IMR-90 (cell line): ENCODE data around the gene NFE2L2. TPM values are rescaled to one million over a fixed set of nuclear protein-coding genes. Genes with fewer than 3 reads are reported as not detected.
A peak's percentile ranks its signal among the peaks of the same experiment; 100 is the strongest.

Source experiments
- ATAC-seq: fragments of 200-7000 bp; cut with Tn5 transposase; 2 replicates; pipeline ENCODE4 v1.9.1; 2020; ENCODE audit warnings: low read depth, mild to moderate bottlenecking, moderate library complexity
- BruUV-seq: library from RNA; stranded (reverse); fragments of 400-500 nt; replicated peaks from 2 replicates; lab custom pipeline; 2021; lab: Mats Ljungman, UMichigan
- CTCF ChIA-PET: fragments of 300-600 bp; formaldehyde crosslinking; extraction: SDS; loops from one replicate; lab custom pipeline; 2021; ENCODE audit warnings: antibody characterized with exemption; lab: Yijun Ruan, JAX
- POLR2A ChIA-PET: fragments of 300-600 bp; sonication (Branson Sonifier 250); formaldehyde crosslinking; loops from one replicate; lab custom pipeline; 2022; ENCODE audit warnings: antibody characterized with exemption; ENCODE audit not compliant: unreplicated experiment; lab: Charles Lee
- DNase-seq: peaks from one replicate; pipeline ENCODE4 v3.0.0; 2013
- H2AFZ ChIP-seq: replicated peaks from 2 replicates; pipeline ENCODE3; 2013; ENCODE audit warnings: low read length, mild to moderate bottlenecking; ENCODE audit not compliant: poor library complexity
- H2AK5ac ChIP-seq: 2 replicates; pipeline ENCODE4 v1.6.1; 2013; ENCODE audit warnings: low read depth, low read length, inconsistent platforms
- H2AK9ac ChIP-seq: replicated peaks from 2 replicates; pipeline ENCODE3; 2013; ENCODE audit warnings: mild to moderate bottlenecking, low read depth, low read length, moderate library complexity; ENCODE audit not compliant: poor library complexity
- H2BK120ac ChIP-seq: 2 replicates; pipeline ENCODE4 v1.6.1; 2013; ENCODE audit warnings: low read depth, low read length, inconsistent platforms
- H2BK15ac ChIP-seq: 3 replicates; pipeline ENCODE4 v1.6.1; 2013; ENCODE audit warnings: low read depth, low read length, inconsistent platforms
- H2BK20ac ChIP-seq: 2 replicates; pipeline ENCODE4 v1.6.1; 2013; ENCODE audit warnings: low read depth, mild to moderate bottlenecking, inconsistent platforms, low read length, moderate library complexity
- H2BK5ac ChIP-seq: 2 replicates; pipeline ENCODE4 v1.6.1; 2013; ENCODE audit warnings: mild to moderate bottlenecking, low read depth, low read length, inconsistent platforms; ENCODE audit not compliant: poor library complexity, severe bottlenecking
- H3K14ac ChIP-seq: replicated peaks from 2 replicates; pipeline ENCODE4 v1.6.1; 2013; ENCODE audit warnings: low read depth, low read length, inconsistent platforms
- H3K18ac ChIP-seq: 2 replicates; pipeline ENCODE4 v1.6.1; 2013; ENCODE audit warnings: low read depth, low read length, control low read depth
- H3K23ac ChIP-seq: 2 replicates; pipeline ENCODE4 v1.6.1; 2013; ENCODE audit warnings: low read depth, low read length, inconsistent platforms
- H3K27ac ChIP-seq: 2 replicates; pipeline ENCODE4 v1.5.1; 2013; ENCODE audit warnings: mild to moderate bottlenecking, control low read depth, low read length; ENCODE audit not compliant: insufficient read depth
- H3K27me3 ChIP-seq: 2 replicates; pipeline ENCODE4 v1.6.1; 2013; ENCODE audit warnings: low read length; ENCODE audit not compliant: control insufficient read depth, insufficient read depth
- H3K36me3 ChIP-seq: 2 replicates; pipeline ENCODE4 v1.6.1; 2013; ENCODE audit warnings: low read length, mixed read lengths; ENCODE audit not compliant: control insufficient read depth, insufficient read depth
- H3K4ac ChIP-seq: 2 replicates; pipeline ENCODE4 v1.6.1; 2013; ENCODE audit warnings: low read depth, low read length, inconsistent platforms
- H3K4me1 ChIP-seq: 2 replicates; pipeline ENCODE4 v1.6.1; 2013; ENCODE audit warnings: low read length, mixed read lengths; ENCODE audit not compliant: control insufficient read depth, insufficient read depth
- H3K4me2 ChIP-seq: 2 replicates; pipeline ENCODE4 v1.6.1; 2013; ENCODE audit warnings: low read depth, mild to moderate bottlenecking, control low read depth, low read length, moderate library complexity
- H3K4me3 ChIP-seq: 2 replicates; pipeline ENCODE4 v1.5.1; 2013; ENCODE audit warnings: low read depth, mild to moderate bottlenecking, control low read depth, low read length, moderate library complexity; ENCODE audit not compliant: insufficient read depth
- H3K56ac ChIP-seq: 2 replicates; pipeline ENCODE4 v1.6.1; 2013; ENCODE audit warnings: low read length, inconsistent platforms; ENCODE audit not compliant: insufficient read depth; ENCODE audit errors: extremely low read depth
- H3K79me1 ChIP-seq, 2 experiments: 2 replicates each; pipeline ENCODE4 v1.6.1; 2013; ENCODE audit warnings: low read length in 2 of 2, inconsistent platforms in 1 of 2, low read depth in 1 of 2
- H3K9ac ChIP-seq: 2 replicates; pipeline ENCODE4 v1.6.1; 2013; ENCODE audit warnings: low read depth, low read length, control low read depth
- H3K9me1 ChIP-seq: 2 replicates; pipeline ENCODE4 v1.6.1; 2013; ENCODE audit warnings: low read length, inconsistent platforms; ENCODE audit not compliant: insufficient read depth
- H3K9me3 ChIP-seq: 2 replicates; pipeline ENCODE4 v1.6.1; 2013; ENCODE audit warnings: low read length; ENCODE audit not compliant: control insufficient read depth, insufficient read depth
- H4K20me1 ChIP-seq: 2 replicates; pipeline ENCODE4 v1.6.1; 2013; ENCODE audit warnings: low read length, inconsistent platforms; ENCODE audit not compliant: insufficient read depth
- H4K5ac ChIP-seq: 2 replicates; pipeline ENCODE4 v1.6.1; 2013; ENCODE audit warnings: mild to moderate bottlenecking, low read depth, low read length, control low read depth
- H4K8ac ChIP-seq, 2 experiments: 2 replicates each; pipeline ENCODE4 v1.6.1; 2013; ENCODE audit warnings: low read depth in 2 of 2, low read length in 2 of 2, control low read depth in 1 of 2, inconsistent platforms in 1 of 2
- H4K91ac ChIP-seq: 2 replicates; pipeline ENCODE4 v1.6.1; 2013; ENCODE audit warnings: low read depth, low read length, inconsistent platforms; ENCODE audit not compliant: insufficient read depth
- CHD1 ChIP-seq: IDR thresholded peaks from 2 replicates; pipeline ENCODE4 v1.6.1; 2012; ENCODE audit warnings: low read depth, low read length, improper control_type of control experiment
- RAD21 ChIP-seq: IDR thresholded peaks from 2 replicates; pipeline ENCODE4 v1.6.1; 2012; ENCODE audit warnings: low read length, improper control_type of control experiment
- WGBS, 2 experiments: methylation state at CpG; one replicate each; pipeline versions ENCODE4 v1.1.5 to v1.1.7; 2013; ENCODE audit warnings: missing lambda C conversion rate in 2 of 2; ENCODE audit not compliant: insufficient read length in 1 of 2; ENCODE audit errors: extremely low coverage in 2 of 2; 5-methylcytosine and 5-hydroxymethylcytosine counted together
- dilution Hi-C: fragments of 300-500 bp; cut with HindIII; formaldehyde crosslinking; loops from one replicate; pipeline ENCODE4 v1.14.3; 2018; ENCODE audit warnings: low sequenced_read_pairs; ENCODE audit not compliant: unreplicated experiment
- in situ Hi-C: fragments of 300-500 bp; cut with MboI; formaldehyde crosslinking; loops from 3 replicates; pipeline ENCODE4 v1.14.3; 2019; ENCODE audit warnings: low sequenced_read_pairs, inconsistent platforms, mixed read lengths
- intact Hi-C: fragments of 100-400 bp; cut with micrococcal nuclease; formaldehyde crosslinking; loops from 2 replicates; pipeline ENCODE4 v1.10.0; 2022
- polyA plus RNA-seq, 3 experiments: library from polyadenylated mRNA; depleted of rRNA; stranded (reverse); fragments of >200 nt; gene quantifications; 2 replicates each; pipeline ENCODE4 v1.2.3, GENCODE V29; 2012; ENCODE audit warnings: low replicate concordance in 1 of 3
- total RNA-seq: library from RNA; depleted of rRNA; stranded (reverse); fragments of >200 nt; gene quantifications from 2 replicates; pipeline ENCODE4 v1.2.3, GENCODE V29; 2012
- TF ChIP-seq, protein P1 (sequence below): conservative IDR thresholded peaks from 2 replicates; pipeline ENCODE4 v1.5.1; 2012; ENCODE audit warnings: mild to moderate bottlenecking, low read depth, low read length, improper control_type of control experiment

Gene NFE2L2
- total and polyA plus RNA-seq, 2 of the 4 experiments (the other 2 are of a cell fraction): 72.7 to 83.5 TPM

DNA sequence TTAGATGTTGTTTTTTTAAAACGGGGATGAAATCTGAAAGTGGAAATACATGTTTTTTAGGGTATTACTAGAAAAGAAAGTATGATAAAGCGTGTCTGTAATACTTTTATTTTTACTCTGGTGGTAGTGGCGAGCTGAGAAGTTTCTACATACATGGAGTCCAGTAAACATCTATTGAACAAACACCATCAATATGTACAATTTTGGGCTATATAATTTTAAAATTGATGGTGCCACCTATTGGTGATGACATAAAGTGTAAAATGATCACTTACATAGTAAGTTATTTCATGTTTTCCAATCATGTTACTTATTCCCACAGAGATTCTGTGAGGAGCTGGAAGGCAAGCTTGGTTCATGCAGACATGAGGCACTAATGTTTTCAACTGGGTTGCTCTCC is 31.5 kb upstream of the NFE2L2 start:
- Histone ChIP-seq H4K20me1 (no peaks in the 10 kb centered on the region), H3K4me1 (peaks cover 5% of the 10 kb centered on the region; the same call in 1 of the 2 replicates), H3K56ac (no peak overlapping the region), H3K4me3 (no peak overlapping the region), H4K91ac (no peak overlapping the region), H3K27me3 (no peaks in the 10 kb centered on the region), H2BK5ac (peak overlapping the region; percentile 84), H4K5ac (peak overlapping the region; percentile 67), H2BK20ac (no peak overlapping the region), H3K23ac (no peak overlapping the region), H3K9ac (no peak overlapping the region), H2AK5ac (peak overlapping the region; percentile 22; the same call in 1 of the 2 replicates), H3K18ac (peak overlapping the region; percentile 83), H2BK120ac (peak overlapping the region; percentile 31), H3K4ac (peak overlapping the region; percentile 10; the same call in 1 of the 2 replicates), H3K27ac (peak overlapping the region; percentile 81; the same call in 1 of the 2 replicates), H2AK9ac (no peak overlapping the region), H3K14ac (no peak overlapping the region), H3K79me1 (no peaks in the 10 kb centered on the region), H2BK15ac (0 out of 3 replicates have a peak overlapping the region, but pooled peaks have one; percentile 19), H3K4me2 (no peak overlapping the region), H3K9me3 (no peaks in the 10 kb centered on the region), H4K8ac (no peak overlapping the region; a peak in 1 of 4 replicates), H3K9me1 (no peaks in the 10 kb centered on the region), H3K36me3 (no peaks in the 10 kb centered on the region), H2AFZ (no peak overlapping the region)
- intact Hi-C loops: no loop called here
- dilution Hi-C loops: no loop called here
- ChIA-PET CTCF (interaction anchor here (0.7 to 1.9 kb wide), 8 partner anchors 9 to 132 kb away, joined by 3 to 5 read pairs (median 3); partner anchors contain the start of gene NFE2L2), POLR2A (no interaction called here)
- 100% methylated on average over 1 of the region's 3 CpGs; no CpG with 5 or more reads in 1 of the 2 experiments for WGBS, 2 experiments
- in situ Hi-C loops: no loop called here
- TF ChIP-seq RAD21: peak; percentile 29; the same call in 1 of the 2 replicates
- TF ChIP-seq, protein P1, sequence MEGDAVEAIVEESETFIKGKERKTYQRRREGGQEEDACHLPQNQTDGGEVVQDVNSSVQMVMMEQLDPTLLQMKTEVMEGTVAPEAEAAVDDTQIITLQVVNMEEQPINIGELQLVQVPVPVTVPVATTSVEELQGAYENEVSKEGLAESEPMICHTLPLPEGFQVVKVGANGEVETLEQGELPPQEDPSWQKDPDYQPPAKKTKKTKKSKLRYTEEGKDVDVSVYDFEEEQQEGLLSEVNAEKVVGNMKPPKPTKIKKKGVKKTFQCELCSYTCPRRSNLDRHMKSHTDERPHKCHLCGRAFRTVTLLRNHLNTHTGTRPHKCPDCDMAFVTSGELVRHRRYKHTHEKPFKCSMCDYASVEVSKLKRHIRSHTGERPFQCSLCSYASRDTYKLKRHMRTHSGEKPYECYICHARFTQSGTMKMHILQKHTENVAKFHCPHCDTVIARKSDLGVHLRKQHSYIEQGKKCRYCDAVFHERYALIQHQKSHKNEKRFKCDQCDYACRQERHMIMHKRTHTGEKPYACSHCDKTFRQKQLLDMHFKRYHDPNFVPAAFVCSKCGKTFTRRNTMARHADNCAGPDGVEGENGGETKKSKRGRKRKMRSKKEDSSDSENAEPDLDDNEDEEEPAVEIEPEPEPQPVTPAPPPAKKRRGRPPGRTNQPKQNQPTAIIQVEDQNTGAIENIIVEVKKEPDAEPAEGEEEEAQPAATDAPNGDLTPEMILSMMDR: peak; percentile 34
- no peak for TF ChIP-seq CHD1
- DNase-seq: peak; percentile 31
- ATAC-seq: peak; percentile 63
- no TSS peak for BruUV-seq
